ENCODE results near the gene CDCP1.
A peak's percentile ranks its signal among the peaks of the same experiment; 100 is the strongest.

The CDCP1 gene

GRCh38 chr3:45145681-45146614 is at the start of gene CDCP1:
TSS of gene CDCP1 (minus strand) at chr3:45146378. CDS start at chr3:45146287, 91 bp downstream.
- H3K4me3 ChIP-seq (ENCODE audit: low read depth, low read length) = peak within 1 kb of the TSS; percentile 63
- DNase-seq (ENCODE audit: low read depth, low spot score) = no peak
- TF ChIP-seq CTCF (IDR thresholded peaks at IDR 0.05; ENCODE audit: low read depth, low read length) = no peak
- in situ Hi-C loops (cut with HindIII; ENCODE audit: low sequenced_read_pairs) = no loop called here

GRCh38 chr3:45194791-45195190 is 48.6 kb upstream of the CDCP1 start:
- no peak for TF ChIP-seq CTCF (IDR thresholded peaks at IDR 0.05; ENCODE audit: low read depth, low read length)
- no peak overlapping the region for H3K4me3 ChIP-seq (ENCODE audit: low read depth, low read length)
- DNase-seq (ENCODE audit: low read depth, low spot score) = no peak
- in situ Hi-C loops (cut with HindIII; ENCODE audit: low sequenced_read_pairs) = no loop called here

GRCh38 chr3:45191924-45192417 is 45.8 kb upstream of the CDCP1 start:
- H3K4me3 ChIP-seq (ENCODE audit: low read depth, low read length) = no peak overlapping the region
- in situ Hi-C loops (cut with HindIII; ENCODE audit: low sequenced_read_pairs) = no loop called here
- no peak for DNase-seq (ENCODE audit: low read depth, low spot score)
- TF ChIP-seq CTCF (IDR thresholded peaks at IDR 0.05; ENCODE audit: low read depth, low read length) = no peak

GRCh38 chr3:45191424-45191823 is 45.2 kb upstream of the CDCP1 start:
- TF ChIP-seq CTCF (IDR thresholded peaks at IDR 0.05; ENCODE audit: low read depth, low read length) = no peak
- no peak for DNase-seq (ENCODE audit: low read depth, low spot score)

GRCh38 chr3:45188719-45189659 is 42.8 kb upstream of the CDCP1 start:
- no peak for TF ChIP-seq CTCF (IDR thresholded peaks at IDR 0.05; ENCODE audit: low read depth, low read length)
- H3K4me3 ChIP-seq (ENCODE audit: low read depth, low read length) = no peak overlapping the region
- in situ Hi-C loops (cut with HindIII; ENCODE audit: low sequenced_read_pairs) = no loop called here
- no peak for DNase-seq (ENCODE audit: low read depth, low spot score)

More at GRCh38 chr3:45191424-45191823, 45.2 kb upstream of the CDCP1 start:
- in situ Hi-C loops (cut with HindIII; ENCODE audit: low sequenced_read_pairs) = no loop called here
- no peak overlapping the region for H3K4me3 ChIP-seq (ENCODE audit: low read depth, low read length)

GRCh38 chr3:45187694-45188141 is 41.5 kb upstream of the CDCP1 start:
- TF ChIP-seq CTCF (IDR thresholded peaks at IDR 0.05; ENCODE audit: low read depth, low read length) = no peak
- in situ Hi-C loops (cut with HindIII; ENCODE audit: low sequenced_read_pairs) = no loop called here
- no peak for DNase-seq (ENCODE audit: low read depth, low spot score)
- H3K4me3 ChIP-seq (ENCODE audit: low read depth, low read length) = no peak overlapping the region

Data from astrocyte of the spinal cord (primary cell).